ENCODE results near the gene MGAT1.
"Not testable (repeated sequence)": the region's sequence is repeated elsewhere in the genome, so short reads cannot be mapped to it uniquely, and the experiment has no call there.

The MGAT1 gene

DNA sequence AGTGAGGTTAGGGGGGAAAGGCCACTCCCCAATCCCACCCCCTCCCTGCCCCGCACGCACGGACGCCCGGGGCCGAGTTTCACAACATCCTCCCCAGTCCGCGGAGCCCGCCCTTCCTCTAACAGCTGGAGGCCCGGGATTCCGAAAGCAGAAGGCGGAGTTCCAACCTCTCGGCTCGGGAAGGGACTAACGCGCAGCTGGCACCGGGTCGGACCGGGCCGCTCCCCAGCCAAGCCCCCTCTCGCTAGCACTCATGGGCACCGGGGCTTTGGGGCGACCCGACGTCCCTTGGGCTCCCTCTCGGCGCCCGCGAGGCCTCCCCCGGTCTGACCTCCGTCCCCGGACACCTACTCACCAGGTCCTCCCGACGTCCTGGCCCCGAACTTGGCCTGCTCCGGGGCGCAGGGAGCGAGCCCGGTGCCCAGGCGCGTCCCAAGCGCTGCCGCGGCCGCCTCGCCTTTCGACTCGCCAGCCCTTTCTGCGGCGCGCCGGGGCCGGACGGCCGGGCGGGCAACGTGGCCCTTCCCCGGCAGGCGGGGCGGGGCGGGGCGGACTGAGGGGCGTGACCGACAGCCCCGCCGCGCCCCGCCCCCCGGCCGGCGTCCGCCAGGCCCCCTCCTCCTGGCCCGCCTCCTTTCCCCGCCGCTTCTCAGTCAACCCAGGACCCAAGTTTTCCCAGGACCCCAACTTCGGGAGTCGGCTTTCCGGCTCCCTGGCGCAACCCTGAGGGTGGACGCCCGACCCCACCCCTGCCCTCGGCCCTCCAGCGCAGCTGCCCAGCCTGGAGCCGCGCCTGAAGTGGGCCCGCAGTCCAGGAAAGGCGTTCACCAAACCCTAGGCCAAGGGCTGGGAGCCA is at the start of gene MGAT1:
Gene MGAT1 (minus strand): TSS at position 482 of the 856 bp plus-strand sequence. CDS start 9,835 bp downstream, outside the sequence.
- DNase-seq: peak; percentile 77

DNA sequence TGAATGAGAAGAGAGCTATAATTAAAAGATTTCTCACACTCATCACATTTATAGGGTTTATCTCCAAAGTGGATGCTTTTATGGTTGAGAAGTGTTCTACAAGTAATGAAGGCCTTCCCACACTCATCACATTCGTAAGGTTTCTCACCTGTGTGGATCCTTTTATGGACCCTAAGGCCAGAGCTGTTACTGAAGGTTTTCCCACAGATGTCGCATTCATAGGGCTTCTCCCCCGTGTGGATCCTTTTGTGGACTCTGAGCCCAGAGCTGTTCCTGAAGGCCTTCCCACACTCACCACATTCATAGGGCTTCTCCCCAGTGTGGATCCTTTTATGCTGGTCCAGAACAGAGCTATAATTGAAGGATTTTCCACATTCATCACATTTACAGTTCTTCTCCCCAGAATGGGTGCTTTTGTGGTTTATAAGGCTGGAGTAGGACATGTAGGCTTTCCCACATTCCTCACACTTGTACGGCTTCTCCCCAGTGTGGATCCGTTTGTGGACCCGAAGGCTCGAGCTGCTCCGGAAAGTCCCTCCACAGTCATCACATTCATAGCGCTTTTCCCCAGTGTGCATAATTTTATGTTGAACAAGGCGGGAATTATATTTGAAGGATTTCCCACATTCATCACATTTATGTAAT is 48.0 kb upstream of the MGAT1 start:
- DNase-seq: no peak

DNA sequence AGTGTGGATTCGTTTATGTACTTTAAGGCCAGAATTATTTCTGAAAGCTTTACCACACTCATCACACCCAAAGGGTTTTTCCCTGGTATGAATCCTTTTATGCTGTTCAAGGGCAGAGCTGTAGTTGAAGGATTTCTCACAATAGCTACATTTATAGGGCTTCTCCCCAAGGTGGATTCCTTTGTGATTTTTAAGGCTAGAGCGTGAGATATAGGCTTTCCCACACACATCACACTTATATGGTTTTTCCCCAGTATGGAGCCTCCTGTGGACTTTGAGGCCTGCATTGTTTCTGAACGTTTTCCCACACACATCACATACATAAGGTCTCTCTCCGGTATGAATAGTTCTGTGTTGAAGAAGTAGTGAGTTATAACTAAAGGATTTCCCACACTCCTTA is 47.2 kb upstream of the MGAT1 start:
- no peak for DNase-seq

DNA sequence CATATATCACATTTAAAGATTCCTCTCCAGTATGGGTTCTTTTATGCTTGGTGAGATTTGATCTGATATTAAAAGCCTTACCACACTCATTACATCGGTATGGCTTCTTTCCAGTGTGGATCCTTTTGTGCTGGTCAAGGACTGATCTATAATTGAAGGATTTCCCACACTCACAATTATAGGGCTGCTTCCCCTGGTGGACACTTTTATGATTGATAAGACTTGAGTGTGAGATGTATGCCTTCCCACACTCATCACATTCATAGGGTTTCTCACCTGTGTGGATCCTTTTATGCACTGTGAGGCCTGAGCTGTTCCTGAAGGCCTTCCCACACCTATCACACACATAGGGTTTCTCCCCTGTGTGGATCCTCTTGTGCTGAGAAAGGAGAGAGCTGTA is 46.3 kb upstream of the MGAT1 start:
- DNase-seq: no peak

DNA sequence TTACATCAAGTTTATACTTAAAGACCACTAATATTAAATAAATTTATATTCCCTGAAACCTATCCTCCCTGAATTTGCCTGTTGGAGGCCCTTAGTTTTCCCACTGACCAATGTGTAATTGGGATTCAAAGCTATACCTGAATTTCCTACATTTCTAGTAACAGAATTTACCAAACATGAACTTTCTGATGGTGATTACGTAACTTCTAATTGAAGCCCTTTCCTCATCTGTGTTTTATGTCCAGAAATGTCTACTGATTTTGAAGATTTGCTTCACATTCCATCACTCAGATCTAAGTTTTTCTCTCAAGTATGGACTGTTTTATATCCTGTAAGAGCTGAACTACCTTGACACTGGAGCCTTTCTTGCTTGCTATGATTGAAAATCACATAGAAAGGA is 45.7 kb upstream of the MGAT1 start:
- DNase-seq: no peak

DNA sequence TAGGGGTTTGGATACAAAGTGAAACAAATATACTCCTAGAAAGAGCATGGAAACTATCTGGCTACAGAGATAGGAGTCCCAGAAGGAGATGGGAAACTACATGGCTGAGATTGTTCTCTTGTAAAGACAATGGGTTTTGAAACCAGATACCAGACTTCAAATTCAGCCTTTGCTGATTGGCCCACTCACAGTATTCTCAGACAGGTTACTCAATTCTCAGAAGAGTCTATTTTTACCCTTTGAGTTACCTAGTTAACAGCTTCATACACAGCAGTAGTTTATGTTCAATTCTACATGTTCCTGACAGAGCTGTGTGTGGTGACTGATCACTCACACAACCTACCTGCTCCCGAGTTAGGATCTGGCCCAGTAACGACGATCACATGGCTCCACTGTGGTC is 44.4 kb upstream of the MGAT1 start:
- DNase-seq: no peak

DNA sequence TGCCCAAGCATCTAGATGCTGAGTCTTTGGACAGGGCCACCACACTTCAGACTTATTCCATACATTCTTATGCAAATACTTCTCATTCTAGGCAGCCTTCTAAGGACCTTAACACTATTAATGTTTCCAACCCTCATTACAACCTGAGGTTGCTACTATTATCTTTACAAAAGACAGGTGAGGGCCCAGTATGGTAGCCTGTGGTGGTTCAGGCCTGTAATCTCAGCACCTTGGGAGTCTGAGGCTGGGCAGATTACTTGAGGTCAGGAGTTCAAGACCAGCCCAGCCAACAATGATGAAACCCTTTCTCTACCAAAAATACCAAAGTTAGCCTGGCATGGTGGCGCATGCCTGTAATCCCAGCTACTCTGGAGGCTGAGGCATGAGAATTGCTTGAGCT is 42.3 kb upstream of the MGAT1 start:
- no peak for DNase-seq

DNA sequence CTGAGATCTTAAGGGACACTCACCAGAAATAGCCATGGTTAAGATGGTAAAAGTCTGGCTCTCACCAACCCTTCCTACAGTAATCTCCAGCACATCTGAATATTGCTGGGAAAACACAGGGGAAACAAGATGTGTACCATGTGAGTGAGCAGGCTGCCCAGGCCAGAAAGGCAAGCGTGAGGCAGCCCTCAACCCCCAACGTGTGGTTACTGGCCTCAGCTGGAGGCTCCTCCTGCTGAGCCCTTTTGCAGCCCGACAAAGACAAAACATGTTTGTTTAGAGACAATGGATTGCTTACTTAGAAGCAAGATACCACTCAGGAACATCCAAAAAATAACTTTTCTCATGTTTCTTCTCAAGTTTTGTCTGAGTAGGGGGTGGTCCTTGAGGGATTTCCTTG is 41.8 kb upstream of the MGAT1 start:
- no peak for DNase-seq

DNA sequence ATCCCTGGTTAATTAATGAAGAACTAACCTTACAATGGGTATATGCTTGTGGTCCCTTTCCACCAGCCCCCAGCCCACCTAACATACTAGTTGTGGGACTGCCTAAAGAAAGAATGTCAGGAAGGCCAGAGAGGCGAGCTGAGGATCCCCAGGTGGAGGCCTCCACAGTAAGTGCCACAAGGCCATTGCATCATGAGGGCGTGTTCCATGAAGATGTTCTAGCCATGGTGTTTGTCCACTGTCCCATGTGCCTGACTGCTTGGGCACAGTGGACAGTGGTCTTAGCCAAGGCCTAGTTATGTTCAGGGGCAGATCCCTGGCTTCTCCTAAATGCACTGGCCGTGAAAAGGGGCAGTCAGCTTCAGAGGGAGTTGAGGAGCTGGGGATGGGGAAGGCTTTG is 37.3 kb upstream of the MGAT1 start:
- DNase-seq: no peak

DNA sequence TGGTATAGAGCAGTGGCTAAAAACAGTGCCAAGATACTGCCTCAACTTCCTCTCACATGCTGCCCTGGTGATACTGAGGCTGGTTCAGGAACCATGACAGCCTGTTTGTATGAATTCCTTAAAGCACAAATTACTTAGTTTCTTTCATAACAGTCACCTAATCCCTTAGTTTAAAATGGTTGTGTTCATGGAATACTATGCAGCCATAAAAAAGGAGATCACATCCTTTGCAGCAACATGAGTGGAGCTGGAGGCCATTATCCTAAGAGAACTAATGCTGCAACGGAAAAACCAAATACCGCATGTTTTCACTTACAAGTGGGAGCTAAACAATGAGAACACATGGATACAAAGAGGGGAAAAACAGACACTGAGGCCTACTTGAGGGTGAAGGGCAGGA is 36.6 kb upstream of the MGAT1 start:
- DNase-seq: no peak

DNA sequence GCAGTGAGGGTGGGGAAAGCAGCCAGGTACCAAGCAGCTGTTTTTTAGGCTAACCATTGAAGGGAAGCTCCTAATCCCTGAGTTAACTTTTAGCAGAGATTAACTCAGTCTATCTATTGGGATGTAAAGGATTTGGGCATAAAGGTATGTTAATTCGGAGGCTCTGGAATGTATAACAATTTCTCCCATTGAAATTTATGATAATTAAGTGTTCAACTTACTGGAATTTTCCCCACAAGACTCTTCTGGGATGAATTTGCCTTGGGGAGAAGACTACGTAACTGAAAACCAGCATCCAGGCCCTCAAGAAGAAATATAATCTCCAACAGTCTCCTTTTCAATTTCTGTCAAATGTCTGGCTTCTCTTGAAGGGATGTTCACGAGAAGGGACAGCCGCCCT is 34.9 kb upstream of the MGAT1 start:
- DNase-seq: no peak

DNA sequence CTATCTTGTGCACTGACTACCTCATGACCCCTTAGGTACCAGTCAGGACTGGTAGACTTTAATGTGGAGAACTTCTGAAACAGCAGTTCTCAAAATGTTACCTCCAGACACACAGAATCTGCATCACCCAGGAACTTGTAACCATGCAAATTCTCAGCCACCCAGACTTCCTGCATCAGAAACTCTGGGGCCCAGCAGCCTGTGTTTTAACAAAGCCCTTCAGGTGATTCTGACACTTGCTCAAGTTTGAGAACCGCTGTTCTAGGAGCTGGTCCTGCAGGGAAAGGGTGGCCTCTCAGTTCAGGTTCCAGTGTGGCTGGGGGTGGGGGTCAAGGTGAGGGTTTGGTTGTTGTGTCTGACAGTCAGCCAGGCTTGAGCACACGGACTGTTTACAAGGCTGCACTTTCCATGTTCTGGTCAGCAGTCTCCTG is 30.0 kb upstream of the MGAT1 start:
- DNase-seq: no peak

DNA sequence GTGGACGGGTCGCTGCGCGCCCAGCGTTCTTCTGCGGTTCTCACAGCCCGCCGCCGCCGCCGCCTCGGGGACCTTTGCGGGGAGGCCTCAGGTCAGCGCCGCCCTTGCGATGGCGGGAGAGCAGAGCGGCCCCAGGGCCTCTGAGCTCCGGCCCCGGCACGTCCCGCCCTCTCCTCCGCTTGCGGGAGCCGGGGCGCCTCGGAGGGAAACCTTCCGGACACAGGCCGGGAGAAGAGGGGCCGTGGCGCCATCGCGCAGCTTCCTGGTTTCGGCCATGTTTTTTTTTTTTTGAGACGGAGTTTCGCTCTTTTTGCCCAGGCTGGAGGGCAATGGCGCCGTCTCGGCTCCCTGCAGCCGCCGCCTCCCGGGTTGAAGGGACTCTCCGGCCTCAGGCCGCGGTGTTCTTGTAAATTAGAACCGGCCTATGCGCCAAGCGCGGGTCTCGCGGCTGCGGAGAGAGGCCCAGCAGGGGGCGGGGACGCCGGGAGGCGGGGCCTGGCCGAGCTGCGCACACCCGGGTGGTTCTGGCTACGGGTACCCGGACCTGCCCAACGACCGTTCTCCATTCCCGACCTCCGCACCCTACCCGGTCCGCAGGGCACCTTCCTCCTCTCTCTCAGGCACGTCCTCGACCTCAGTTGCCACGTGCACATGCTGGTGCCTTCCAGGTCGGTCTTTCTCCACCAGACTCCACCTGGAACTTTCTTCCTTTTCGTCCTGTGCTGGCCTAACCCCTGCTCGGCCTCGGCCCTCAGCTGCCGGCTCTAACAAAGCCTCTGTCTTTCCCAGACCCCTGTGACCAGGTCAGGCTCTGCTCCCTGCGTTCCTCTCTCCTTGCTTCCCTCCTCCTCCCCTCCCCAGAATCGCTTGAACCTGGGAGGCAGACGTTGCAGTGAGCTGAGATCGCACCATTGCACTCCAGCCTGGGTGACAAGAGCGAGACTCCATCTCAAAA is 28.8 kb upstream of the MGAT1 start:
- peak; percentile 76 for DNase-seq

DNA sequence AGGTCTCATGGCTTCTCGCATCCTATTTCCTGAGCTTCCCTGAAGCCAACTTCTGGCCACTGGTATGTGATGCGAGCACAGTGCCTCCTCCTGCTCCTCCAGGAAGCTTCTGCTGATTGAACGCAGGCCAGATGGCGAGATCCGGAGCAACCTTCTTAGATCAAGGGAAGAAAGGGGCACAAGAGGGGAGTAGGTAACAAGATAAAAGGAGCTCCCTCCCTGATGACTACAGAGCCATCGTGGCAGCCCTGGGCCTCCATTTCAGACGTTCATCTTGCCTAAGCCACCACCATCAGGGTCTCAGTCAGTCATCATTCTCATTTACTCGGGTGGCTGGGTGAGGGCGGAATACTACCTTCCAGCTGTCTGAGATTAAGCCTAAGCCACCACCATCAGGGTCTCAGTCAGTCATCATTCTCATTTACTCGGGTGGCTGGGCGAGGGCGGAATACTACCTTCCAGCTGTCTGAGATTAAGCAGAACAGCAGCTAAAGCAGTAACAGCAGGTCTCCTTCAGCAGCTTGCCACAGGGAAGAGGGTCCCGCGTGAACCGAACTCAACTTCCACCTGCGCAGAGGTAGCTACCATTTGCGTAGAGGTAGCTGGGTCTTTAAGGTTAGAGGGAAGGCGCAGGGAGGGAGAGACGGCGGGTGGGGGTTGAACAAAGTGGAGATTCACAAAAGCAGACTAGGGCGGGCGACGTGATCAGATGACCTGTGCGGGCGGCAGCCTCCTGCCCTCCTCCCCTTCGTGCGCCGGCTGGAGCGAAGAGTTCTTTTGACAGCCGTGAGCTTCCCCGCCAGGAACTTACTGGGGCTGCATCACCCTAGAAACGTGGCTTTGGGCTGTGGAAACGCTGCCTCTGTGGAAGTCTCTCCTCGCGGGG is 27.9 kb upstream of the MGAT1 start:
- peak; percentile 72 for DNase-seq

DNA sequence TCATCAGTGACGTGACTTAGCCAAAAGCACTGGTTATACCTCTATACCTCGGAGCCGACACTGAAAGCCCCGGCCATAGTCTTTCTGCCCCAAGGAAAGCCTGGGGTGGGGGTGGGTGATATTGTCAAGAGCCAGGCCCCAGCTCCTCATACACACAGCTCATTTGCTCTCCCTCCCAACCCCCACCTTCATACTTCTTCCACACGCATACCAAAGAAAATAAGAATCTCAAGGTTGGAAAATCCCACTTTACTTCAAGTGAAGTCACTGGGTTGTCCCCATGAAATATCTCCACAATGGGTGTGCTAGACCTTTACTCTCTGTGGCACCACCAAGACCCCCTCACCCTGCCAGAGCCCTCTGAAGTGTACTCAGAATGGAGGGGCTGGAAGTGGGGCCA is 27.1 kb upstream of the MGAT1 start:
- no peak for DNase-seq

DNA sequence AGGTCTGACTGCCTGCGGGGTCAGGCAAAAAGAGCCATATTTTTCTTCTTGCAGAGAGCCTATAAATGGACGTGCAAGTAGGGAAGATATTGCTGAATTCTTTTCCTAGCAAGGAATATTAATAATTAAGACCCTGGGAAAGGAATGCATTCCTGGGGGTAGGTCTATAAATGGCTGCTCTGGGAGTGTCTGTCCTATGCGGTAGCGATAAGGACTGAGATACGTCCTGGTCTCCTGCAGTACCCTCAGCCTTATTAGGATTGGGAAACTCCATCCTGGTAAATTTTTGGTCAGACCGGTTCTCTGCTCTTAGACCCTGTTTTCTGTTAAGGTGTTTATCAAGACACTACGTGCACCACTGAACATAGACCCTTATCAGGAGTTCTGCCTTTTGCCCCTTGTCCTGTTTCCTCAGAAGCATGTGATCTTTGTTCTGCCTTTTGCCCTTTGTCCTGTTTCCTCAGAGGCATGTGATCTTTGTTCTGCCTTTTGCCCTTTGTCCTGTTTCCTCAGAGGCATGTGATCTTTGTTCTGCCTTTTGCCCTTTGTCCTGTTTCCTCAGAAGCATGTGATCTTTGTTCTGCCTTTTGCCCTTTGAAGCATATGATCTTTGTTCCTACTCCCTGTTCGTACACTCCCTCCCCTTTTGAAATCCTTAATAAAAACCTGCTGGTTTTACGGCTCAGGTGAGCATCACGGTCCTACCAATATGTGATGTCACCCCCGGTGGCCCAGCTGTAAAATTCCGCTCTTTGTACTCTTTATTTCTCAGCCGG is 26.3 kb upstream of the MGAT1 start:
- DNase-seq: not testable (repeated sequence)

DNA sequence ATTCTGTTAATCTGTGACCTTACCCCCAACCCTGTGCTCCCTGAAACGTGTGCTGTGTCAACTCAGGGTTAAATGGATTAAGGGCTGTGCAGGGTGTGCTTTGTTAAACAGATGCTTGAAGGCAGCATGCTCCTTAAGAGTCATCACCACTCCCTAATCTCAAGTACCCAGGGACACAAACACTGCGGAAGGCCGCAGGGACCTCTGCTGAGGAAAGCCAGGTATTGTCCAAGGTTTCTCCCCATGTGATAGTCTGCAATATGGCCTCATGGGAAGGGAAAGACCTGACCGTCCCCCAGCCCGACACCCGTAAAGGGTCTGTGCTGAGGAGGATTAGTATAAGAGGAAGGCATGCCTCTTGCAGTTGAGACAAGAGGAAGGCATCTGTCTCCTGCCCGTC is 24.8 kb upstream of the MGAT1 start:
- not testable (repeated sequence) for DNase-seq

DNA sequence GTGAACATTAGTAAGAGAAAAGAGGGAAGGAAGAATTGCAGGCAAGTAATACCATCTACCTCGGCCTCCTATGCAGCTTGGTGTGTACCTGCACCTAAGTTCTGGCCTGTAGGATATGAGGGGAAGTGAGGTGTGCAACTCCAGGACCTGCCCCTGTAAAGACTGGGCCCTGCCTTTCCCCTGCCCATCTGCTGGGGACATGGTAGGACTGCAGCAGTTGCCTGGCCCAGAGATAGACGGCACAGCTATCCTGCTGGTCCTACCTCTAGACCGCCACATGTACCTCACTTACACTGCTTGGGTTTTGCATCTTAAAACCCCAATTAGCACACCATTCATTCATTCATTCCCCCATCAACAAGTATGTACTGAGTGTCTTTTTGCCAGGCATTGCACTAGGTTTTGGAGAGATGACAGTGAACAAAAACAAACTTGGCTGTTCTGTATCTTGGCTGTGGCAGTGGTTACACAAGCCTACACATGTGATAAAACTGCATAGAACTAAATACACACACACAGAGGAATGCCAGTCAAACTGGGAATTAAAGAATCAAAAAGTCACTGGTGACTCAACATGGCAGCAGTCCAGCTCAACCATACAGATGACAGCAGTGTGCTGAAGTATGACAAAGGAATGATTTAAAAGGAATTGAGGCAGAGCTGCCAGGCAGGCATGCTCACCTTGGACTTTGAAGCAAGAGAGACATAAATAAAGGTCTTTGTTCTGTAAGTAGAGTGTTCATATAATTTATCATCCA is 23.3 kb upstream of the MGAT1 start:
- no peak for DNase-seq

DNA sequence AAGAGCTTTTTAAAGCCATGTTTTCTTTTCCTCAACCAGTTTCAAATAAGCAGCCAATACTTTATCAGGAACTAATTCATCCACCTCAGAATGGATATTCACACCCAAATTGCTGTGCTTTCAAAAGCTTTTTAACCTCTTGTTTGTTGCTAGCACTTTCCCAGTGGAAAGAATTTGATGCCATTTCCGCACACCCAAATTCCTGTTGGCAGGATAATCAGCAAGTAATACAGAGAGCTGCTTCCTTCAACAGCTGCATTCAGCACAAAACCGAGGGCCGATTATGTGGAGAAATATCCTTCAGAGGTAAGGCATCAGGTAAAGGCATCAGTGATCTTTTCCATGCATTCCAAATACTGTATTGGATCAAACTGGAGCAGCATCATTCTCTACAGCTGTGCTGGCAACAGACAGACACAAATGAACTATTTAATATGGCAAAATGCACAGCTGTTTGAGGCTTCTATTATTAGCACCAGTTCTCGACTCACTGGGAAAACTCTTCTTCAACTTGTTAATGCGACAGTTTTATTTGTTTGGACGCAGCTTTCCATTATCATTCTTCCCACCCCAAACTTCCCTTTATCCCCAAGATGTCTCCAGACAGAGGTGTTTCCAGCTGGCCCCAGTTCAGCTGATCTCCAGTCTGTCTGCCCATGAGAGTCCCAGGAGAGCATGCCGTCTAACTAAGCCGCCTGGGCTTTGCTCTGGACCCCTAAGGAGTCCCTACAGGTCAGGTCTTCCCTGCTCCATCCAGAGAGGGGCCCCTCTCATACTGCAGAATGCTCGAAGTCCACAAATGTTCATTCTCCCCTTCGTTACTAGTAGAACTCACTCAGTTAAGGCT is 22.2 kb upstream of the MGAT1 start:
- DNase-seq: no peak

All from NCI-H345 (cell line).